GM19193 (cell line): ENCODE measurements around the gene RCOR3.
A peak's percentile ranks its signal among the peaks of the same experiment; 100 is the strongest.

Source experiments
- POLR2A ChIP-seq: IDR thresholded peaks from 4 replicates; pipeline ENCODE4 v1.6.1; 2011; ENCODE audit not compliant: insufficient read depth, insufficient read length; ENCODE audit errors: extremely low read depth

Gene RCOR3

DNA sequence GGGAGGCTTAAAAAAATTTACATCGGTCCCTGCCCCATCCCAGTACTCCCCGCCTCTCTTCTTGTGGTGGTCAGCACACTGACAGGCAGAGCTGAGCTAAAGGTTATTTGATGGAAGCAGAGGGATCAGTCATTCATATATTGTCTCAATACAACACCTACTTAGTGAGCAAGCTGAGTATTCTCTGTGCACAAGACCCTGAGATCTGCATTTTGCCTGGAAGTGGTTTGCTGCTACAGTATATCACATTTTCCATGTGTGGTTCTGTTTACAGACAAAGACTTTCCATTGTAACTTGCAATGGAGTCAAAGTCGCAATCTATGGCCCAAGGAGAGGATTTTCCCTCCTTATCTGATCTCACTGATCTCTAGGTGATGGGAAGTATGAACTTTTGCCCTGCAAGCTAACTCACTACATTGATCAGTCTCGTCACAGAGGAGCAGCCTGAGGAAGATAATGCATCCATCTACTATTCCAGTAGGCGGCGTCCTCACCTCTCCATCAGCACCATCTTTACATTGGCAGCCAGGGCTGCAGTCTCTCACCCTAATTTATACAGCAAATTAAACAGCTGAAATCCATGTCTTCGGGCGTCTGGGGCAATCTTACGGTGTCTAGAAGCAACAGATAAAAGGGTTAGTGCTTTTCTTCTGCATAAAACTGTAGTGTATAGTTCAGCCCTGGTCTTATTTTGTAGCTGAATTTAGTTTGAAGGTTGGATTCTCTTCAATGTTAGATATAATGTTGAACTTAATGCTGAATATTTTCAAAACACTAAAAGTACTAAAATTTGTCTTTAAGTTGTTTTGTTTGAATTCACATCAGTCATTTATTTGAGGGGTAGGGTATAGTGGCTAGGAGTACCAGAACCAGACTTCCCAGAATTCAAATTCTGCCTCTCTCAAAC is 64.2 kb downstream of the RCOR3 start:
- no peak for TF ChIP-seq POLR2A

DNA sequence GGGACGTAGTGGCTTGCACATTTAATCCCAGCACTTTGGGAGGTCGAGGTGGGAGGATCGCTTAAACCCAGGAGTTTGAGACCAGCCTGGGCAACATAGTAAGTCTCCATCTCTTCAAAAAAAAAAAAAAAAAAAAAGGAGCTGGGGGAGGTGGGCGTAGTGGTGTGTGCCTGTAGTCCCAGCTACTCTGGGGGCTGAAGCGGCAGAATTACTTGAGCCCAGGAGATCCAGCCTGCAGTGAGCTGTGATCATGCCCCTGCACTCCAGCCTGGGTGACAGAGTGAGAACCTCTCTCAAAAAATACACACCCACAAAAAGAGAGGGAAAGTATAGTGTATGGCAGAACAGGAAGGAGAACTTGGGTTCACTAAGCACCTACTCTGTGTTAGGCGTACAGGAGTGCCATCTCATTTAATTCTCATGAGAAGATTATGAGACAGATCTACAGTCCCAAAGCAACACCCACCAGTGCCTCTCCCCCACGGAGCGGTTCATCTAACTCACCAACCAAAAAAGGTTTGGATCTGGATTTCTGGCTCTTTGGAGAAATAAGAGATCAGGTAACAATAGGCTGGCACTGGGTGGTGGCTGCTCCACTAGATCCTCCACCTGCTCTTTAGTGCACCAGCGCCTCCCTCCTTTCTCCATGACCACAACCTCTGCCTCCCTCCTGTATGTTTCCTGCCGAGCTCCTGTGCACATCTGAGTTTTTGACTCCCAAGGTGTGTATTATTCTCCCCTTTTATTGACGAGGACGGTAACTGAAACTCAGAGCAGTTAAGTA is 66.0 kb downstream of the RCOR3 start:
- TF ChIP-seq POLR2A, result no peak

DNA sequence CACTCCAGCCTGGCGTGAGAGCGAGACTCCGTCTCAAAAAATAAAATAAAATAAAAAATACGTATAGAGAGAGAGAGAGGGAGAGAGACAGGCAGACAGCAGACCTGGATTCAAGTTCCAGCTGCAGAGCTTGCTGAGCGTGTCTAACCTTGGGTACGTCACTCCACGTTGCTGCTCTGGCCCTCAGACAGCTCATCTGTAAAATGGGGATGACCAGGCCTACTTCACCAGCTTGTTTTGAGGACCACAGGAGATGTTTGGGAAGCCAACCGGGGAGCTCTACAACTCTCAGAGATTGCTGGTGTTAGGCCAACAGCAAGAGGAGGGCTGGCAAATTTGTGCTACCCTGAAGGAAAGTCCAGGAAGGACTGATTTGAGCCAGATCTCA is 67.0 kb downstream of the RCOR3 start:
- no peak for TF ChIP-seq POLR2A

DNA sequence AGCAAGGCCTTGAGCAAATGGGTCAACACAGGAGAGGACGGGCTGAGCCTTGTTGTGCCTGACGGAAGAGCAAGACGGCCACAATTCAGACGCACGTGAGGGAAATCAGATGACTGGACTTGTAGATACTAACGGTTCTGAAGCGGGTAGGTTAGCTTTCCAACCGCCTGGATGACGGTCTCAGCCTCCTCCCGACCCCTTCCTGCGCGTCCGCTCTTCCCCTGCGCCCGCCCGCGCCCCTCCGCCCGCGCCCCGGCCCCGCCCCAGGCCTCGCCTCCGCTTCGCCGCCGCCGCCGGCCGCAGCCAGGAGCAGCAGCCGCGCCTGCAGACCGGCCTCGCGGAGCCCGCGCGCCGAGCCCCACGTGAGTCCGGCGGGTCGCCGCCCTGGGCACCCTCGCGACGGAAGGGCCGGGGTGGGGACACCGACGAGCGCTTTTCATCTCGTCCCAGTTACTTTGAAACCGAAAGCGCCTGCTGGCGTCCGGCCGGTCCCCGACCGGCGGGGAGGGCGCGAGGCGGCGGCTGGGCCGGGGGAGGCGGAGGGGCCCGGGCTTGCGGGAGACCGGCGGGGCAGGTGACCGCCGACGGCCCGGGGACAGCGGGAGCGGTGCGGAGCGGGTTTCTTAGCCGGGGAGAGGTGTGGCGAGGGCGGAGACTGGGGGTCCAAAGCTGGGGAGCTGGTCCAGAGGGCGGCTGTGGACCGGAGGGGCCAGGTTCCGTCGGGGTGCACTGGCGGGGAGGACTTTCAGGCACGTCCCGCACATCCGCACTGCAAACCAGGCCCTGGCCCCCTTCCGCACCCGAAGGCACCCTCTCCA is 67.6 kb downstream of the RCOR3 start, which contains the start of gene TRAF5:
TRAF5 (plus strand) TSS at position 306 of the 818 bp plus-strand sequence. CDS start 26,407 bp downstream, outside the sequence.
- peak; percentile 70 for TF ChIP-seq POLR2A

DNA sequence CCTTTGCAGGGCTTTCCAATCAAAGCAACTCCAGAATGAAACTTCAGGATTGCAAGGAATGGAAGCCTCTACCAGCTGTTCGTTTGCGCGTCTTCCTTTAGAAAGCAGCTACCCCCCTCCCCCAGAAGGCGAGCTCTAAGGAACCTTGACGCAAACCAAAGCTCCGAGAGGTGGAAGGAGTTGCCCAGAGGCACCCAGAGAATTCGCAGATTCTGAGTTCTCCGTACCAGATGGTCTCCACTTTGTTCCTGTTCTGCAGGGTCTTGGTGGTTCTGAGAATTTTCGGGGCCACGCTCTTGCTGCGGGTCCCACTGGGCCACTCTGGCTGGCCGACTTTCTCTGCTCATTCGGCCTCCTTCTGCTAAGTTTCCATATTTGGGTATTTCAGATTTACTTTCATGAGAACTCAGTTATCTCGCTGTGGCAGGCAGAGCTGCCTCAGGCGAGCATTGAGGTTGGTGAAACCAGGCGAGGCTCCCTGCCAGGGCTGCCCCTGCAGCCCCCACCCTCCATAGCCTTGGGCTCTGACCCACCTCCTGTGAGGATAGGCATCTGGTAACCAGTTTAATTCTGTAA is 68.3 kb downstream of the RCOR3 start:
- peak; percentile 63 for TF ChIP-seq POLR2A

DNA sequence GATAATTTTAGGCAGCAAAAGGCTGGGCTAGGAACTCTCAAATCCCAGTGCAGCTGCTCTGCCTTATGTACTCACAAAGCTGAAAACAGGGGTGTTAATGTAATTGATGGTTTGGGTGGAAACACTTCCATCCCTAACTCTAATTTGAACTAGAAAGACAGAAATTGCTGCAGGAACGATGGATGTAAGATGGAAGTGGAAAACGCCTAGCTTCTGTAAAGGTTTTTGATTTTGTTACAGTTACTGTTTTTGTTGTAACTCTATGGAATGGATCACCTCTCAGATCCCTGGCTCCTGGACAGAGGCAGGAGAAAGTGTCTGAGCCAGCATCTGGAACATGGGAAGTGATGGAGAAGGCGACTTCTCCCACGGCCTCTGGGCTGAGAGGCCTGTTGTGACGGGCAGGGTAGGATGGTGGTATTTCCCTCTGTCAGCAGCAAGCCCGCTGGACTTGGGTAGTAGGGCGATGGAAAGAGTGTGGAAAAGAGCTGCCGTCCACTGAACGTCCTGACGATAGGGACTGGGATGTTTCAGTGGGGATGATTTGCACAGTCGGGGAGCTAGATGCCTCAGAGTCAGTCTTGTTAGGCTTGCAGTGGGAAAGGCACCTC is 69.0 kb downstream of the RCOR3 start:
- no peak for TF ChIP-seq POLR2A

DNA sequence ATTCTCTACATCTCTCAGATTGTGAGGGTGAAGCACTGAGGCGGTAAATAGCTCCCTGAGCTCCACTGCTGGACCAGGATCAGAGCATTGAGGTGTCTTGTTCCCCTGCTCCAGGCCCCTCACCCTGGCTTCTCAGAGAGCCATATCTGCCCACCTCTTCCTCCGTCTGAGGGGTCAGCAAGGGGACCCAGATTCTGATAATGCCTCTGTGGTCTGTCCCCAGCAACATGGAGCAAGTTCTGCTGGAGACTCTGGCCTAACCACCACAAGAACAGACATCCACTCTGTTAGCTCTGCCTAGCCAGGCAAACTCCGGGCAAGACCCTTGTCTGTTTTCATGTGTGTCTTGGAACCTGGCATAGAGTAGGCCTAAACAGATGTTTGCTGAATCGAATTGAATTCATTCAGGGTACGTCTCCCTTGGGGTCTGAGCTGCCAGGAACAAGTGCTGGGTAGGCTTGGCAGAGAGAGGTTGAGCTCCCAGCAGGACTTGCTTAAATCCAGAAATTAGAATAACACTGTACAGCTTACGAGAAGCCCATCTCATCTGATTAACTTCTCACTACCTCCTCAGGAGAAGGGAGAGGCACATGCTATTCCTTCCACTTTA is 69.8 kb downstream of the RCOR3 start:
- no peak for TF ChIP-seq POLR2A

DNA sequence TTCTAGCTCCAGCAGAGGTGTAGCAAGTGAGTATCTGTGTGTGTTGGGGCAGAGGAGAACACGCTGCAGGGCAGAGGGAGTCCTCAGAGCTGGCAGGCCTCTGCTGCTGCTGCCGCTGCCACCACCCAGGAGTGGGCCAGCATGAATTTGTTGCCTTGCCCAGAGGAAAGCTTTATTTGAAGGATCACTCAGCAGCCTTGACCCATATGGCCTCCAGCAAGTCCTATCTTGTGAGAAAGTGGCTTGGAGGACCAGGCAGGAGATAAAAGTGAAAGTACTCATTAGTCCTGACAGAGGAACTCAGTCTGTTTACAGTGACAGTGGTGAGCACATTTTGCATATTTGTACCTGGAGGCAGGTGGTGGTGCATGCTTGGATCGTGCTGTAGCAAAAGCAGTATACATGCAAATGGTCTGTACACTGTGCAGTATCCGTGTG is 70.6 kb downstream of the RCOR3 start:
- no peak for TF ChIP-seq POLR2A

DNA sequence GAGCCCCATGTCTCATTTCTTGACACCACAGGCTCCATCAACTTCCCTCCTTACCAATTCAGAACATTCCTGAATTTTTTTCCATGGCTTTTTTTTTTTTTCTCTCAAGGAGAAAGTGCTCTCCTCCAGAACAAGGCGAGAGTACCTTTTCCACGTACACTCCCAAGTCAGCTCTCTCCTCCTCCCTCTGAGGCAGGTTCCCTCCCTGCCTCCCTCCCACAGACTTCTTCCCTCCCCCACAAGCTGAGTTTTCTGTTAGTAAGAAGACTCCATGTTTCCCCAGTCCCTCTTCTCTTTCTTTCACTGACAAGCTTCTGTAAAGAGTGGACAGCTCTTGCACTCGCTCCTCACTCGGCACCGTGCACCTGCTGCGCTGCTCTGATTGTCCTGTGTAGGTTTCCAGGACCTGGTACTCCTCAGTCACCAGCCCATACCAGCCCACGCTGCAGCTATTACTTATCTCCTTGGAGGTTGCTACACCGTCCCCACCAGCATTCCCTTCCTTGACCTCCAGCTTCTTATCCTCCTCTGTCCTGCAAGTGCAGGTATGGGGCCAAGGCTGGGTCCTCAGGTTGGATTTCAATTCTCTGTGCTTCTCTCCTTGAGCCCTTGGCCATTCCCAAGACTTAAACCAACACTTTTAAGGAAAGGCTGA is 71.2 kb downstream of the RCOR3 start:
- TF ChIP-seq POLR2A, result no peak

DNA sequence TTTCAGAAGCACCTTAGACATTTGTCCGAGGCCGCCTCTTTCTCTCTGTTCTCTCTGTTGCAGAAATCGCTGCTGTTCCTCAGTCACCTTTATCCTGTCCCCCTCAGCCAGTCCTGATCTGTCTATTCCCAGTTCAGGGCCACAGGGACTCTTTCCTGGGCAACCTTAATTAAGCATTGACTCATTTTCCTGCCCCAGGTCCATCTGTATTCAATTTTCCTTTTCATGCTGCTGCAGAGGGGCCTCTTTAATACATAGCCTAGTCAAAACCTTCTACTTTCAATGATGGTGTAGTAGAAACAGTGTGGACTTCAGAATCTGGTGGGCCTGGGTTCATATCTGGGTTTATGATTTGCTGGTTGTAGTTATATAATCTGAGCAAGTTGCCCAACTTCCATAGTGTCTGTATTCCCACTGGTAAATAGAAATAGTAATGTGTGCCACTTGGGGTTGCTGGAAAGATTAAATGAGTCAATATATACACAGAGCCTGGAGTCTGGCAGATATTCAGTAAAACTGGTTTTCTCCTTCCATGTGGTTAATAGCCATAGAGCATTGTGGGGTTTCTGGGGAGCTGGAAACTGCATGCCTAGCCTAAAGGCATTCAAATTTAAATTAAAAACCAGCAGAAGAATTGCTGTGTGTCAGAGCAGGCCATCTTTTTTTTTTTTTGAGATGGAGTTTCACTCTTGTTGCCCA is 72.0 kb downstream of the RCOR3 start:
- TF ChIP-seq POLR2A, result no peak

DNA sequence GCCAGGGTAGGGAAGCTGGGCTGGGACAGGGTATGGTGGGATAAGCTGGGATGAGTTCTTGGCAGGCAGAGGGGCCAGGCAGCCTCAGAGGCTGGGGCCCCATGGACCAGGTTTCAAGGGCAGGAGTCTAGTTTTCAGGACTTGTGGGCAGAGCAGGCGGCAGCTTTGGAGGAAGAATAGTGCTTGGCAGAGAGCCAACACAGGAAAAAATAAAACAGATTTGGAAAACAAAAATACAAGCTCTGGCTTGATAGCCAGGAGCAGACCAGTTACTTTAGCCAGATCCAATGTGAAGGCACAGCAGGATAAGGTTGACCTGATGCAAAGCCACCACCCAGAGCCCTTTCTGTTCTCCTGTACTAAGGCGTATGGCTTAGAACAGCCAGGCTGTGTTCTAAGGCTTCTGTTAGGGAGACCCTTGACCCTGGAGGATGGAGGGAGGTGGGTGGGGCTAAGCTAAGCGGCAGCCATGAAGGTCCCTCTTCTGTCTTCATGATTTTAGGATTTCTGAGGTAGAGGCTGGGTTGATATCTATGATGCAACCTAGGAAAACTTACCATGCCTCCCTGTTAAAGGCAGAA is 73.0 kb downstream of the RCOR3 start:
- no peak for TF ChIP-seq POLR2A

DNA sequence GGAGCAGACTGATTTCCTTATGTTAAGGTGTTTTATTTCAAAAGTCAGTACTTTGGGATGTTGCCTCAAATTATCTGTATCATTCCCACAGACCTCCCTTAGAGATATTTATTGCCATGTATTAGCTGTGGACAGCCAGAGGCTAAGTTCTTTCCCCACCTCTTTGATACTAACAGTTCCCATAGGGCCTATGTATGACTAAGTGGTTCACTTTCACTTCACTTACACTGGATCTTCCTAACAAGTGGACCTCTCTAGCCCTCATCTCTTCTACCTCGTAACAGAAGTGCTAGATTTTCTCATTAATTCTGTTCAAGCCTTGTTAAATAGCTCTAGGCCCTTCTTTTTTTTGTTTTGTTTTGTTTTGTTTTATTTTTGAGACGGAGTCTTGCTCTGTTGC is 73.7 kb downstream of the RCOR3 start:
- no peak for TF ChIP-seq POLR2A
